ENCODE results near the gene SPECC1L. TPM values are rescaled to one million over a fixed set of nuclear protein-coding genes. Genes with fewer than 3 reads are reported as not detected.

The SPECC1L gene
- total and polyA plus RNA-seq, 10 of the 15 experiments (the other 5 are each of a cell fraction or from before 2014, with no cell fraction given): 1.9 to 40.6 (median 19.1) TPM

DNA sequence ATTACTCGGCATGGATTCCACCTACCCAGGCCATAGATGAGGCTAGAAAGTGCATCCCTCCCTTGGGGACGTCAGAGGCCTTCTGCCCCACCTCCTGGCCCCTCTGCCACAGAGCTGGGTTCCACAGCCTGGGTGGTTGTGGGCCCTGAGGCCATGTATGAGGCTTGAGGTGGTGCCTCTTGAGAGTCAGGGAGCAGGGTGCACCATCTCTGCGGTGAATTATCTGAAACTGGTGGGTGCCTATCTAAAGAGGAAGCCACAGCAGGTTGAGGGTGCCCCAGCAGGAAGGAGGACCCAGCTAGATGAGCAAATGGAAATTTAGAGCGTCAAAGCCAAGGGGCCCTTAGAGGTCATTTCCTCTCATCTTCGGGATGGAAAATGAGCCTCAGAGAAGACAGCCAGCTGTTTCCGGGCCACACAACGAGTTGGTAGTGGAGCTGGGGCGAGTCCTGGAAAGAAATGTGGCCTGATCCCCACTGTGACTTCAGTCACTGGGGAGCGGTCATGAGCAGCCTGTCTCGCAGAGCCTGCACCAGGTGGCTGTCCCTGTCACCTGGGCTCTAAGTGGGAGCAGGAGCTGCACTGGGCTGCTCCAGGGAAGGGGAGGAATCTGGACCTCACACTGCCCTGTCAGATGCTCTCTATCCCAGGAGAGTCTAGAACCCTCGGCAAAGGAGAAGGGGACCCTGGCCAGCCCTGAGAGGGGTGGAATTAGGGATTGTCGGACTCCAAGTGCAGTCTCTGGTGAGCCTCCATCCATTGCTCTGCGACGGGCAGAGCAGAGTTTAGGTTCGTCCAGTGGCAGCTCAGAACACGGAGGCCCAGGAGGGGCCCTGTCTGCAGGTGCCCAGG lies 164.1 kb downstream of the SPECC1L start (continued):
- TF ChIP-seq, protein P1, sequence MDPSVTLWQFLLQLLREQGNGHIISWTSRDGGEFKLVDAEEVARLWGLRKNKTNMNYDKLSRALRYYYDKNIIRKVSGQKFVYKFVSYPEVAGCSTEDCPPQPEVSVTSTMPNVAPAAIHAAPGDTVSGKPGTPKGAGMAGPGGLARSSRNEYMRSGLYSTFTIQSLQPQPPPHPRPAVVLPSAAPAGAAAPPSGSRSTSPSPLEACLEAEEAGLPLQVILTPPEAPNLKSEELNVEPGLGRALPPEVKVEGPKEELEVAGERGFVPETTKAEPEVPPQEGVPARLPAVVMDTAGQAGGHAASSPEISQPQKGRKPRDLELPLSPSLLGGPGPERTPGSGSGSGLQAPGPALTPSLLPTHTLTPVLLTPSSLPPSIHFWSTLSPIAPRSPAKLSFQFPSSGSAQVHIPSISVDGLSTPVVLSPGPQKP (IDR thresholded peaks at IDR 0.05; ENCODE audit: low read depth, low read length): no peak; the same call in 1 of the 2 replicates
- TF ChIP-seq POLR2AphosphoS5 (IDR thresholded peaks at IDR 0.05; ENCODE audit: low read length) (0 out of 2 replicates have a peak, but pooled peaks have one; percentile 21), SIX5 (IDR thresholded peaks at IDR 0.05; ENCODE audit: low read depth, low read length, severe bottlenecking) (no peak), ZSCAN29 (IDR thresholded peaks at IDR 0.05) (peak; percentile 71; the same call in 1 of the 2 replicates), ATF7 (IDR thresholded peaks at IDR 0.05; ENCODE audit: low read depth) (peak; percentile 95), YY1 (IDR thresholded peaks at IDR 0.05; ENCODE audit: low read depth, low read length) (0 out of 2 replicates have a peak, but pooled peaks have one; percentile 52), BACH1 (IDR thresholded peaks at IDR 0.05; ENCODE audit: borderline replicate concordance) (peak; percentile 50; the same call in 1 of the 2 replicates), BCL11A (IDR thresholded peaks at IDR 0.05; ENCODE audit: low read depth, low read length) (peak; percentile 45; the same call in 1 of the 2 replicates), ZNF207 (IDR thresholded peaks at IDR 0.05; ENCODE audit: borderline replicate concordance) (no peak), CREB1 (IDR thresholded peaks at IDR 0.05; ENCODE audit: low read depth) (no peak), MYB (IDR thresholded peaks at IDR 0.05; ENCODE audit: borderline replicate concordance, low read depth, low read length) (0 out of 2 replicates have a peak, but pooled peaks have one; percentile 6), TBL1XR1 (IDR thresholded peaks at IDR 0.05; ENCODE audit: low read depth, low read length) (peak; percentile 61; the same call in 1 of the 2 replicates), HDAC6 (IDR thresholded peaks at IDR 0.05; ENCODE audit: unreplicated experiment) (no peak), FOXM1 (IDR thresholded peaks at IDR 0.05; ENCODE audit: low read depth, low read length) (no peak), TARDBP (IDR thresholded peaks at IDR 0.05; ENCODE audit: borderline replicate concordance) (no peak), CBFB (IDR thresholded peaks at IDR 0.05; ENCODE audit: low read depth) (peak; percentile 63), GATAD2B (conservative IDR thresholded peaks at IDR 0.05; ENCODE audit: low read depth) (peak; percentile 97), NBN (IDR thresholded peaks at IDR 0.05) (peak; percentile 95), SREBF1 (IDR thresholded peaks at IDR 0.05; ENCODE audit: low read length) (no peak), RAD21 (IDR thresholded peaks at IDR 0.05; ENCODE audit: insufficient read depth, low read depth, low read length) (no peak), NFYA (IDR thresholded peaks at IDR 0.05; ENCODE audit: borderline replicate concordance, low read depth, low read length) (no peak), CBX3 (IDR thresholded peaks at IDR 0.05; ENCODE audit: borderline replicate concordance, low read depth) (no peak), WRNIP1 (IDR thresholded peaks at IDR 0.05; ENCODE audit: borderline replicate concordance, low read depth, low read length) (no peak), TCF3 (IDR thresholded peaks at IDR 0.05; ENCODE audit: borderline replicate concordance, insufficient read depth, low read depth, low read length) (peak; percentile 78), TCF12 (IDR thresholded peaks at IDR 0.05; ENCODE audit: low read depth, low read length) (peak; percentile 75)
- TF ChIP-seq, protein P2, sequence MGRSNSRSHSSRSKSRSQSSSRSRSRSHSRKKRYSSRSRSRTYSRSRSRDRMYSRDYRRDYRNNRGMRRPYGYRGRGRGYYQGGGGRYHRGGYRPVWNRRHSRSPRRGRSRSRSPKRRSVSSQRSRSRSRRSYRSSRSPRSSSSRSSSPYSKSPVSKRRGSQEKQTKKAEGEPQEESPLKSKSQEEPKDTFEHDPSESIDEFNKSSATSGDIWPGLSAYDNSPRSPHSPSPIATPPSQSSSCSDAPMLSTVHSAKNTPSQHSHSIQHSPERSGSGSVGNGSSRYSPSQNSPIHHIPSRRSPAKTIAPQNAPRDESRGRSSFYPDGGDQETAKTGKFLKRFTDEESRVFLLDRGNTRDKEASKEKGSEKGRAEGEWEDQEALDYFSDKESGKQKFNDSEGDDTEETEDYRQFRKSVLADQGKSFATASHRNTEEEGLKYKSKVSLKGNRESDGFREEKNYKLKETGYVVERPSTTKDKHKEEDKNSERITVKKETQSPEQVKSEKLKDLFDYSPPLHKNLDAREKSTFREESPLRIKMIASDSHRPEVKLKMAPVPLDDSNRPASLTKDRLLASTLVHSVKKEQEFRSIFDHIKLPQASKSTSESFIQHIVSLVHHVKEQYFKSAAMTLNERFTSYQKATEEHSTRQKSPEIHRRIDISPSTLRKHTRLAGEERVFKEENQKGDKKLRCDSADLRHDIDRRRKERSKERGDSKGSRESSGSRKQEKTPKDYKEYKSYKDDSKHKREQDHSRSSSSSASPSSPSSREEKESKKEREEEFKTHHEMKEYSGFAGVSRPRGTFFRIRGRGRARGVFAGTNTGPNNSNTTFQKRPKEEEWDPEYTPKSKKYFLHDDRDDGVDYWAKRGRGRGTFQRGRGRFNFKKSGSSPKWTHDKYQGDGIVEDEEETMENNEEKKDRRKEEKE (IDR thresholded peaks at IDR 0.05): no peak
- TF ChIP-seq, protein P3, sequence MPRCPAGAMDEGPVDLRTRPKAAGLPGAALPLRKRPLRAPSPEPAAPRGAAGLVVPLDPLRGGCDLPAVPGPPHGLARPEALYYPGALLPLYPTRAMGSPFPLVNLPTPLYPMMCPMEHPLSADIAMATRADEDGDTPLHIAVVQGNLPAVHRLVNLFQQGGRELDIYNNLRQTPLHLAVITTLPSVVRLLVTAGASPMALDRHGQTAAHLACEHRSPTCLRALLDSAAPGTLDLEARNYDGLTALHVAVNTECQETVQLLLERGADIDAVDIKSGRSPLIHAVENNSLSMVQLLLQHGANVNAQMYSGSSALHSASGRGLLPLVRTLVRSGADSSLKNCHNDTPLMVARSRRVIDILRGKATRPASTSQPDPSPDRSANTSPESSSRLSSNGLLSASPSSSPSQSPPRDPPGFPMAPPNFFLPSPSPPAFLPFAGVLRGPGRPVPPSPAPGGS (IDR thresholded peaks at IDR 0.05; ENCODE audit: borderline replicate concordance, insufficient read depth, low read depth, low read length, poor library complexity, severe bottlenecking): peak; percentile 74
